Measurements from ENCODE around the gene OTUD1.
A peak's percentile ranks its signal among the peaks of the same experiment; 100 is the strongest.
"Not testable (repeated sequence)": the region's sequence is repeated elsewhere in the genome, so short reads cannot be mapped to it uniquely, and the experiment has no call there.

Gene OTUD1
- 18.6 to 29.7 (median 28.1) reads per million in 4 experiments for total RNA-seq

DNA sequence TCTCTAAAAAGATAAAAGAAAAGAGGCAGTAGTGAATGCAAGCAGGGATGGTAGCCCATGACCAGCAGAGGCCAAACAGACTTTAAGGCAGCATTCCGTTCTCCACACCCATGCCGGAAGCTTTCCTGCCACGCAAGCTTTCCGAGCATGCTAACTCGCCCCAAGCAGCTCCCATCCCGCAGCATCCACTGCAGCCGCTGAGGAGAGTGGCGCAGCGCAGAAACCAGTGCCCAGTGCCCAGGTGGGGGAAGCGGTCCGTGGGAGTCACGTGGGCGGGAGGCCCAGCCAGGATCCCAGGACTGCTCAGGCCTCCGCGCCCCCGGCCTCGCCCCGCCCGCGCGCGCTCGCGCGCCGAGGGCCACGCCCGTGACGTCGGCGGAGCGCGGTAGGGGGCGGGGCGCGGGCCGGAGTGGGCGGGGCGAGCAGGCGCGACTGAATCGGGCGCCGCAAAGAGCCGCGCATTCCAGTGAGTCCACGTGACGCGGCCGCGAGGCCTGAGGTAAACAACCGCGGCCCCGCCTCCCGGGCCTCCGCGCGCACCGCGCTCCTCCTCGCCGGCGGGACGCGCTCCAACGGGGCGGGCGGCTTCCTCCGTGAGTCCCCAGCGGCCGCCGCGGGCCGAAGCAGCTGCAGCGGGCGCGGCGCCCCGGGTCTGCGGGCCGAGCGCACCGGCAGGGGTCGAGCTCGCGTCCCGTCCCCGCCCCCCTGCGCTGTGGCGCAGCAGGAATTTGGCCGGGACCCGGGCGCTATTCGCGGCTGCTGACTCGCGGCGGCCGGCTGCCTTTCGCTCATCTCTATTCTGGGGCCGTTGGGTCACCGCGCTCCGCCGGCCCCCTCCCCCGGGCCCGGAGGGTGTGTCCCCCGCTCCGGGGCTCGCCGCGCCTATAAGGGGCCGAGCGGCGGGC, at the start of gene OTUD1:
OTUD1 (plus strand) TSS at position 529 of the 905 bp plus-strand sequence. CDS start 383 bp downstream, outside the sequence.
- peak; percentile 90 for DNase-seq

GRCh38 chr10:23390408-23390807, 48.5 kb upstream of the OTUD1 start:
- DNase-seq = not testable (repeated sequence)

GRCh38 chr10:23390809-23391208, 48.1 kb upstream of the OTUD1 start:
- DNase-seq = no peak

DNA sequence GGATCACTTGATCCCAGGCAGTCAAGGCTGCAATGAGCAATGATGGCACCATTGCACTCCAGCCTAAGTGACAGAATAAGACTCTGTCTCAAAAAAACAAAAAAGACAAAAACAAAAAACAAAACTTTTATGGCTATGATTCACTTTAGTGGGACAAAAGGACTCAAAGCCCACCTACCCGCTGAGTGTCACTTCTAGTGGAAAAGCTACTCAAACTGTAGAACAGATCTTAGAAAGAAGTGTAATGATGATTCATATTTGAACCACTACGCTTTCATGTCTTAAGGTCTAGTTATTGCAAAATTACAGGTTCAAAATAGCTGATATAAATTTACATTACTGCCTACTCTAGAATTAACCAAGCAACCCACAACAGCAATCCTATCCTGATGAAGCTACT, 47.1 kb upstream of the OTUD1 start:
- DNase-seq = no peak

- DNase-seq = no peak
Observed at GRCh38 chr10:23395017-23395416, 43.9 kb upstream of the OTUD1 start.

GRCh38 chr10:23396695-23397094, 42.2 kb upstream of the OTUD1 start:
- no peak for DNase-seq

- no peak for DNase-seq
Observed at GRCh38 chr10:23399701-23400144, 39.2 kb upstream of the OTUD1 start.

- DNase-seq = no peak
Observed at GRCh38 chr10:23402856-23403255, 36.0 kb upstream of the OTUD1 start.

DNA sequence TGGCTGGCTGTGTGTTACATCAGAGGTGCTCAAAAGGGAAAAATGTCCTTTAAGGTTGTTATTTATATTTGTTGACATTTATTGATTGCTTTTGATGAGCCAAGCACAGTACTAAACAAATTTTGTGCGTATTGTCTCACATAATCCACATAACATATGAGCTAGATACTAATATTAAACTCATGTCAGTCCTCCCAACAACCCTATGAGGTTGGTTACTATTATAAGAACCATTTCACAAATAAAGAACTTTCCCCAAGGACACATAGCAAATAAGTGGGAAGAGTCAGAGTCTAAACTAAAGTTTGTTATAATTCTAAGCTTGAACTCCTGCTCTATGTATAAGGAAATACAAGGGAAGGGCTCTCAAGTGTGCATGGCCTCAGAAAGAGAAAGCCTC, 35.6 kb upstream of the OTUD1 start:
- DNase-seq = no peak

DNA sequence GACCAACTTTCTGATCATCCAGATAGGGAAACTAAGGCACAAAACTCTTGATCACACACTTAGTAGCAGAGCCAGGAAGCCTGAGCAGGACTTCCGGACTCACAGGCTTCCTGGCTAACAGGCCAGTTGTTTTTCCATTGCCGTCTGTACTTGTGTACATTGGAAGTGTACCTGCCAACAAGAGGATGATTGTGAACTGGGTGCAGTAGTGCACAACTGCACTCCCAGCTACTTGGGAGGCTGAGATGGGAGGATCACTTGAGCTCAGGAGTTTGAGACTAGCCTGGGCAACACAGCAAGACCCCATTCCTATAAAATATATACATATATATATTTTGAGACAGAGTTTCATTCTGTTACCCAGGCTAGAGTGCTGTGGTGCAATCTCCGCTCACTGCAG, 35.2 kb upstream of the OTUD1 start:
- no peak for DNase-seq

DNA sequence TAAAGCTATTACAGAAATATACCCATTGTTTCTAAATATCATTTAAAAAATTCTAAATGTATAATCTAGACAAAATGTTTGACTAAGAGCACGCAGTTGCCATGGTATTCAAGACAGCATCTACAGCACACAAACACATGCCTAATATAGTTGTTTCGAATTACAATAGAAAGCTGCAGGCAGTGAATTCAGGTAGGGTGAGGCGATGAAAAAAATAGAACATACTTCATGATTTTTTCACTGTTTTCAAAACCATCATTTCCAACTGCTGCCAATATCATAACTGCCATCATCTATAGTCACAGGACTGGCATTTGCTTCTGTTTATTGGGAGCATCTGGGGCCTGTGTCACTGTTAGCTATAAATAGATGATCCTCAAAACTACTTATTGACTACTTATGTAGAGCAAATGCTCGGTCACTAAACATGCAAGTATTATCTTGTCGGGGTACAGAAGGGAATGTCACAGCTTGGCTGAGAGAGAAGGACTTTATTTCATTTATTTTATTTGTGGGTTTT, 34.4 kb upstream of the OTUD1 start:
- no peak for DNase-seq

DNA sequence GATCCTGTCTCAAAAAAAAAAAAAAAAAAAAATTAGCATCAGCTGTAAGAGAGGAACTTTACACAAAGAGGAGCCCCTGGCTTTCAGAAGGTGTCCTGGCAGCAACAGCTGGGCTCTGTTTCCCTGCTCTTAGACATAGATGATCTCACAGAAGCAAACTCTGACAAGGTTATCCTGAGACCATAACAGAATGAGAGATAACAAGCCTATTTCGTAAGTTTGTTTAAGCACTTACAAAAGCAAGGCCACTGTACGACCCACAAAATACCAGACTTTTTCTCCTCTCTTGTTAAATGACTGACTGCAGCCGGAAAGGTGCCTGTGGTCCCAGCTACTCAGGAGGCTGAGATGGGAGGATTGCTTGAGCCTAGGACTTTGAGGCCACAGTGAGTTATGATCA, 33.3 kb upstream of the OTUD1 start:
- DNase-seq = no peak

DNA sequence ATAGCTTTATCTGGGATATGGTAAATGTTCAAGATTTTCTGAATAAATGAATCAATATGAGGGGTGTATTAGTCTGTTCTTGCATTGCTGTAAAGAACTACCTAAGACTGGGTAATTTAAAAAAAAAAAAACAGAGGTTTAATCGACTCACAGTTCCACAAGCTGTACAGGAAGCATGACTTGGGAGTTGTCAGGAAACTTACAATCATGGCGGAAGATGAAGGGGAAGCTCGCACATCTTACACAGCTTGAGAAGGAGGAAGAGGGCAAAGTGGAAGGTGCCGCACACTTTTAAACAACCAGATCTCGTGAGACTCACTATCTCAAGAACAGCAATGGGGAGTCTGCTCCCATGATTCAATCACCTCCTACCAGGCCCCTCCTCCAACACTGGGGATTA, 32.5 kb upstream of the OTUD1 start:
- no peak for DNase-seq

- DNase-seq = no peak
Observed at GRCh38 chr10:23408330-23408976, 30.4 kb upstream of the OTUD1 start.

- DNase-seq = no peak
Observed at GRCh38 chr10:23412223-23412622, 26.7 kb upstream of the OTUD1 start.

DNA sequence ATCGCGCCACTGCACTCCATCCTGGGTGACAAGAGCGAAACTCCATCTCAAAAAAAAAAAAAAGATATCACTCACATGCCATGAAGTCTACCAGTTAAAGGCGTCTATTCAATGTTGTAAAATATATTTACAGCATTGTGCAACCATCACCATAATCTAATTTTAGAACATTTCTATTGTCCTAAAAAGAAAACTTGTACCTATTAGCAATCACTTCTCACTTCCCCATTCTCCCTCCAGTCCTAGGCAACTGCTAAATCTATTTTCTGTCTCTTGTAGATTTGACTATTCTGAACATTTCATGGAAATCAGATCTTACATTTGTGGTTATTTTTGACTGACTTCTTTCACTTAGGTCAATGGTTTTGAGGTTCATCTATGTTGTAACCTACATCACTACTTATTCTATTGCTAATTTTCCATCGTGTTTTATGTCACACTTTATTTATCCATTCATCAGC, 25.2 kb upstream of the OTUD1 start:
- no peak for DNase-seq

- DNase-seq = no peak
Observed at GRCh38 chr10:23414658-23415057, 24.2 kb upstream of the OTUD1 start.

DNA sequence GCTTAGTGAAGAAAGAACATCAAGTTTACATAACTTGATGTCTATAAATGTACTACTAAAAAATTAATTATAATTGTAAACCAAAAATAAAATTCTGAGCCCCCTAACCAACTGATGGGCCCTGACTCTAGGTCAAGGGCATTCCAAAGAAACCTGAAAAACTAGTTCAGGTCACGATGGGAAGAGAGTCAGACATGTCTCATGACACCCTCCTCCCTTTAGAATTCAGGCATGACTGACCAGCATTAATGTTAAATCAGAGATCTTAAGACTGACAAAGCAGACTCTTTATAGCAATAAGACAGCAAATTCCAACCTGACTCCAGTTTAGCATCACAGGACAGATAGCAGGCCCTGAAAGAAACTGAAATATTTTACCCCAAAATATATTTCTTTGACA, 21.6 kb upstream of the OTUD1 start:
- DNase-seq = no peak

GRCh38 chr10:23418051-23418681, 20.7 kb upstream of the OTUD1 start:
- DNase-seq = no peak

DNA sequence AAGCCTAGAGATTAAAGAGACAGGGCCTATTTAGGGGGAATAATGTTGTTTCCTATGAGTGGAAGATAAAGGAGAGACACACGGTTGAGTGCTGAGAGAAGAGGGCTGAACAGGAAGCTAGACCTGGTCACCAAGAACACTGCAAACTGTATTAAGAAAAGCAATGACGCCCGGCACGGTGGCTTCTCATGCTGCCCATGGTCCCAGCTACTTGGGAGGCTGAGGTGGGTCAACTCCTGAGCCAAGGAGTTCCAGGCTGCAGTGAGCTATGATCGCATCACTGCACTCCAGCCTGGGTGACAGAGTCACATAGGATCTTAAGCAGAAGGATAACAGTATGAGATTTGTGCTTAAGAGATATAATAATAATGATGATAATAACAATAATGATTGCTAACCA, 19.7 kb upstream of the OTUD1 start:
- DNase-seq = no peak

GRCh38 chr10:23419655-23420329, 19.1 kb upstream of the OTUD1 start:
- DNase-seq = no peak

- no peak for DNase-seq
Observed at GRCh38 chr10:23421397-23421796, 17.5 kb upstream of the OTUD1 start.

DNA sequence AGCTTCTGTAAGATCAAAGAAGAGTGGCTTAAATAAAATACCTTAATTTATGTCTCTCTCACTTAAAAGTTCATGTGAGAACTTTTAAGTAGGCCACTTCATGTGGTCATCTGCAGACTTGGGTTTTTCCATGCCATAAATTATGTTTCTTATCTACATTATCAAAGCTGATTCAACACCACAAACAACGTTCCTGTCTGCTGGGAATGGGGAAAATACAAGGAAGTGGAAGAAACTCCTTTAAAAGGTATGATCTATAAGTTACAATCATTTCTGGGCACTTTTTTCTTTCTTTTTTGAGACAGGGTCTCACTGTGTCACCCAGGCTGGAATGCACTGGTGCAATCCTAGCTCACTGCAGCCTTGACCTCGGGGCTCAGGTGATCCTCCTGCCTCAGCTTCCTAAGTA, 16.9 kb upstream of the OTUD1 start:
- DNase-seq = no peak
